ENCODE data around the gene NUDCD3.

NUDCD3 gene

GRCh38 chr7:44375236-44375699 lies 115.2 kb downstream of the NUDCD3 start:
- 79 to 87% methylated on average over 3 to 5 of the region's 9 CpGs for WGBS, 2 experiments (ENCODE audit: insufficient coverage in 2 of 2)
- no peak overlapping the region for H3K4me3 ChIP-seq (ENCODE audit: extremely low read depth, insufficient read depth, low read length, poor library complexity, severe bottlenecking)
- no peaks in the 10 kb centered on the region for H3K9me3 ChIP-seq (ENCODE audit: control insufficient read depth, low read length)
- no peaks in the 10 kb centered on the region for H3K36me3 ChIP-seq (ENCODE audit: control insufficient read depth, insufficient read depth, low read length)
- H3K4me1 ChIP-seq (ENCODE audit: control insufficient read depth, insufficient read depth, low read length, poor library complexity, severe bottlenecking): peaks cover 17% of the 10 kb centered on the region
- no peak overlapping the region for H3K27ac ChIP-seq (ENCODE audit: low read depth, low read length, severe bottlenecking)

GRCh38 chr7:44374007-44374763 lies 116.3 kb downstream of the NUDCD3 start:
- Histone ChIP-seq H3K27ac (ENCODE audit: low read depth, low read length, severe bottlenecking) (no peak overlapping the region), H3K9me3 (ENCODE audit: control insufficient read depth, low read length) (no peaks in the 10 kb centered on the region), H3K36me3 (ENCODE audit: control insufficient read depth, insufficient read depth, low read length) (no peaks in the 10 kb centered on the region), H3K4me3 (ENCODE audit: extremely low read depth, insufficient read depth, low read length, poor library complexity, severe bottlenecking) (no peak overlapping the region), H3K4me1 (ENCODE audit: control insufficient read depth, insufficient read depth, low read length, poor library complexity, severe bottlenecking) (peaks cover 10% of the 10 kb centered on the region)
- WGBS, 2 experiments (ENCODE audit: insufficient coverage in 2 of 2): 79 to 81% methylated on average over 9 to 11 of the region's 12 CpGs

GRCh38 chr7:44373418-44373740 lies 117.1 kb downstream of the NUDCD3 start:
- H3K36me3 ChIP-seq (ENCODE audit: control insufficient read depth, insufficient read depth, low read length): no peaks in the 10 kb centered on the region
- H3K4me1 ChIP-seq (ENCODE audit: control insufficient read depth, insufficient read depth, low read length, poor library complexity, severe bottlenecking): peaks cover 7% of the 10 kb centered on the region
- H3K27ac ChIP-seq (ENCODE audit: low read depth, low read length, severe bottlenecking): no peak overlapping the region
- H3K9me3 ChIP-seq (ENCODE audit: control insufficient read depth, low read length): no peaks in the 10 kb centered on the region
- WGBS, 2 experiments (ENCODE audit: insufficient coverage in 2 of 2): 80 to 100% methylated on average over 1 of the region's 2 CpGs
- H3K4me3 ChIP-seq (ENCODE audit: extremely low read depth, insufficient read depth, low read length, poor library complexity, severe bottlenecking): no peak overlapping the region

- H3K27ac ChIP-seq (ENCODE audit: low read depth, low read length, severe bottlenecking): no peak overlapping the region
- H3K4me3 ChIP-seq (ENCODE audit: extremely low read depth, insufficient read depth, low read length, poor library complexity, severe bottlenecking): no peak overlapping the region
- peaks cover 4% of the 10 kb centered on the region for H3K4me1 ChIP-seq (ENCODE audit: control insufficient read depth, insufficient read depth, low read length, poor library complexity, severe bottlenecking)
- H3K36me3 ChIP-seq (ENCODE audit: control insufficient read depth, insufficient read depth, low read length): no peaks in the 10 kb centered on the region
- no peaks in the 10 kb centered on the region for H3K9me3 ChIP-seq (ENCODE audit: control insufficient read depth, low read length)
- 84 to 93% methylated on average over 3 to 4 of the region's 5 CpGs for WGBS, 2 experiments (ENCODE audit: insufficient coverage in 2 of 2)
These were observed 117.7 kb downstream of the NUDCD3 start for GRCh38 chr7:44372560-44373417.

GRCh38 chr7:44368885-44369284 lies 121.6 kb downstream of the NUDCD3 start:
- no peak overlapping the region for H3K4me3 ChIP-seq (ENCODE audit: extremely low read depth, insufficient read depth, low read length, poor library complexity, severe bottlenecking)
- H3K9me3 ChIP-seq (ENCODE audit: control insufficient read depth, low read length): no peaks in the 10 kb centered on the region
- no CpG with 5 or more reads among the region's 1 CpG for WGBS, 2 experiments (ENCODE audit: insufficient coverage in 2 of 2)
- no peak overlapping the region for H3K27ac ChIP-seq (ENCODE audit: low read depth, low read length, severe bottlenecking)
- H3K36me3 ChIP-seq (ENCODE audit: control insufficient read depth, insufficient read depth, low read length): no peaks in the 10 kb centered on the region
- H3K4me1 ChIP-seq (ENCODE audit: control insufficient read depth, insufficient read depth, low read length, poor library complexity, severe bottlenecking): peaks cover 4% of the 10 kb centered on the region

- no peaks in the 10 kb centered on the region for H3K36me3 ChIP-seq (ENCODE audit: control insufficient read depth, insufficient read depth, low read length)
- no peak overlapping the region for H3K4me3 ChIP-seq (ENCODE audit: extremely low read depth, insufficient read depth, low read length, poor library complexity, severe bottlenecking)
- peaks cover 4% of the 10 kb centered on the region for H3K4me1 ChIP-seq (ENCODE audit: control insufficient read depth, insufficient read depth, low read length, poor library complexity, severe bottlenecking)
- no peak overlapping the region for H3K27ac ChIP-seq (ENCODE audit: low read depth, low read length, severe bottlenecking)
- no peaks in the 10 kb centered on the region for H3K9me3 ChIP-seq (ENCODE audit: control insufficient read depth, low read length)
These were observed 122.0 kb downstream of the NUDCD3 start for GRCh38 chr7:44368455-44368854.

GRCh38 chr7:44367475-44368043 lies 122.9 kb downstream of the NUDCD3 start:
- H3K4me3 ChIP-seq (ENCODE audit: extremely low read depth, insufficient read depth, low read length, poor library complexity, severe bottlenecking): no peak overlapping the region
- no peak overlapping the region for H3K27ac ChIP-seq (ENCODE audit: low read depth, low read length, severe bottlenecking)
- no peaks in the 10 kb centered on the region for H3K9me3 ChIP-seq (ENCODE audit: control insufficient read depth, low read length)
- 81 to 97% methylated on average over 4 to 5 of the region's 5 CpGs for WGBS, 2 experiments (ENCODE audit: insufficient coverage in 2 of 2)
- no peaks in the 10 kb centered on the region for H3K36me3 ChIP-seq (ENCODE audit: control insufficient read depth, insufficient read depth, low read length)
- H3K4me1 ChIP-seq (ENCODE audit: control insufficient read depth, insufficient read depth, low read length, poor library complexity, severe bottlenecking): peaks cover 4% of the 10 kb centered on the region

GRCh38 chr7:44366986-44367385 lies 123.5 kb downstream of the NUDCD3 start:
- Histone ChIP-seq H3K27ac (ENCODE audit: low read depth, low read length, severe bottlenecking) (no peak overlapping the region), H3K4me1 (ENCODE audit: control insufficient read depth, insufficient read depth, low read length, poor library complexity, severe bottlenecking) (peaks cover 4% of the 10 kb centered on the region), H3K9me3 (ENCODE audit: control insufficient read depth, low read length) (no peaks in the 10 kb centered on the region), H3K36me3 (ENCODE audit: control insufficient read depth, insufficient read depth, low read length) (no peaks in the 10 kb centered on the region), H3K4me3 (ENCODE audit: extremely low read depth, insufficient read depth, low read length, poor library complexity, severe bottlenecking) (no peak overlapping the region)
- WGBS, 2 experiments (ENCODE audit: insufficient coverage in 2 of 2): 91 to 100% methylated on average over 4 of the region's 4 CpGs

GRCh38 chr7:44353668-44354067 lies 136.8 kb downstream of the NUDCD3 start:
- no peaks in the 10 kb centered on the region for H3K4me1 ChIP-seq (ENCODE audit: control insufficient read depth, insufficient read depth, low read length, poor library complexity, severe bottlenecking)
- H3K36me3 ChIP-seq (ENCODE audit: control insufficient read depth, insufficient read depth, low read length): no peaks in the 10 kb centered on the region
- WGBS, 2 experiments (ENCODE audit: insufficient coverage in 2 of 2): 17 to 22% methylated on average over 1 of the region's 2 CpGs
- no peak overlapping the region for H3K4me3 ChIP-seq (ENCODE audit: extremely low read depth, insufficient read depth, low read length, poor library complexity, severe bottlenecking)
- H3K9me3 ChIP-seq (ENCODE audit: control insufficient read depth, low read length): no peaks in the 10 kb centered on the region
- no peak overlapping the region for H3K27ac ChIP-seq (ENCODE audit: low read depth, low read length, severe bottlenecking)

- Histone ChIP-seq H3K36me3 (ENCODE audit: control insufficient read depth, insufficient read depth, low read length) (no peaks in the 10 kb centered on the region), H3K4me1 (ENCODE audit: control insufficient read depth, insufficient read depth, low read length, poor library complexity, severe bottlenecking) (no peaks in the 10 kb centered on the region)
- WGBS, 2 experiments (ENCODE audit: insufficient coverage in 2 of 2): 86 to 91% methylated on average over 5 to 6 of the region's 9 CpGs
These were observed 141.3 kb downstream of the NUDCD3 start for GRCh38 chr7:44348851-44349781.

More at GRCh38 chr7:44348851-44349781, 141.3 kb downstream of the NUDCD3 start:
- no peaks in the 10 kb centered on the region for H3K9me3 ChIP-seq (ENCODE audit: control insufficient read depth, low read length)
- no peak overlapping the region for H3K27ac ChIP-seq (ENCODE audit: low read depth, low read length, severe bottlenecking)
- no peak overlapping the region for H3K4me3 ChIP-seq (ENCODE audit: extremely low read depth, insufficient read depth, low read length, poor library complexity, severe bottlenecking)
